Measurements from ENCODE around the gene TEX13D. TPM values are rescaled to one million over a fixed set of nuclear protein-coding genes. Genes with fewer than 3 reads are reported as not detected.

Gene TEX13D
- total and polyA plus RNA-seq, 2 donors (not counting 3 experiments of a cell fraction or from before 2014, with no cell fraction given) = not detected

GRCh38 chrX:124373348-124373747 is 40.9 kb downstream of the TEX13D start:
- intact Hi-C loops (cut with micrococcal nuclease) (no loop called here), dilution Hi-C loops (cut with MboI; ENCODE audit: extremely low pct_ligation_motif_present, low sequenced_read_pairs) (no loop called here)
- Histone ChIP-seq H3K4me1 (ENCODE audit: control insufficient read depth, extremely low read depth, insufficient read depth, low read length) (no peaks in the 10 kb centered on the region), H2AFZ (ENCODE audit: low read depth, low read length) (no peak overlapping the region), H3K9me1 (replicated peaks; ENCODE audit: control insufficient read depth, extremely low read depth, insufficient read depth, low read length) (no peaks in the 10 kb centered on the region), H3K36me3 (ENCODE audit: control insufficient read depth in 2 of 2, extremely low read depth in 1 of 2, insufficient read depth in 2 of 2, low read length in 2 of 2) (no peaks in the 10 kb centered on the region), H3K27me3 (ENCODE audit: control insufficient read depth in 2 of 2, insufficient read depth in 2 of 2, low read length in 2 of 2) (no peaks in the 10 kb centered on the region), H3K9ac (replicated peaks; ENCODE audit: extremely low read depth, insufficient read depth, low read length) (no peak overlapping the region), H3K27ac (ENCODE audit: insufficient read depth, low read depth, low read length) (no peak overlapping the region), H4K20me1 (replicated peaks; ENCODE audit: control insufficient read depth, extremely low read depth, insufficient read depth, low read length) (no peaks in the 10 kb centered on the region), H3K4me3 (replicated peaks in 1 of 3; ENCODE audit: insufficient read depth in 1 of 3, low read depth in 1 of 3, low read length in 3 of 3) (no peak overlapping the region), H3K4me2 (ENCODE audit: insufficient read depth, low read length) (no peak overlapping the region), H3K79me2 (ENCODE audit: control insufficient read depth, insufficient read depth, low read length) (no peaks in the 10 kb centered on the region), H3K9me3 (replicated peaks; ENCODE audit: control insufficient read depth, insufficient read depth, low read length) (no peaks in the 10 kb centered on the region)
- ChIA-PET POLR2A (no interaction called here), CTCF (interaction anchor here (1.0 kb wide), 1 partner anchor 11 kb away, joined by 3 read pairs; no protein-coding TSS in a partner anchor)
- no peak for DNase-seq (ENCODE audit: low read depth, low spot score)
- no peak for FAIRE-seq
- no TSS peak for BruUV-seq (replicated peaks)
- TF ChIP-seq MAX (IDR thresholded peaks at IDR 0.05; ENCODE audit: insufficient read depth, insufficient read length) (no peak), MYC (IDR thresholded peaks at IDR 0.05; ENCODE audit: low read depth, low read length) (no peak), EZH2 (IDR thresholded peaks at IDR 0.05; ENCODE audit: borderline replicate concordance, low read depth, low read length, severe bottlenecking) (no peak), POLR2A (IDR thresholded peaks at IDR 0.05; ENCODE audit: low read depth, low read length) (no peak), GATA2 (IDR thresholded peaks at IDR 0.05; ENCODE audit: insufficient read depth, insufficient read length, low read depth, low read length) (no peak), FOS (IDR thresholded peaks at IDR 0.05; ENCODE audit: borderline replicate concordance, insufficient read depth, low read length) (no peak), JUN (IDR thresholded peaks at IDR 0.05; ENCODE audit: borderline replicate concordance, insufficient read depth, insufficient read length, low read depth) (no peak), CTCF (IDR thresholded peaks at IDR 0.05; ENCODE audit: extremely low read depth in 1 of 2, insufficient read depth in 1 of 2, low read depth in 1 of 2, low read length in 2 of 2) (no peak), POLR2AphosphoS5 (IDR thresholded peaks at IDR 0.05; ENCODE audit: insufficient read depth, low read depth, low read length) (no peak)
